ENCODE measurements around the gene AQP12B.

AQP12B gene

GRCh38 chr2:240720686-240721595, 38.3 kb upstream of the AQP12B start:
- DNase-seq (ENCODE audit: low read depth, low spot score) = no peak
- no peaks in the 10 kb centered on the region for H3K36me3 ChIP-seq (ENCODE audit: insufficient read depth, low read length)
- H3K9me3 ChIP-seq (ENCODE audit: low read depth, low read length) = no peaks in the 10 kb centered on the region
- no peak overlapping the region for H3K27ac ChIP-seq
- H3K9ac ChIP-seq (ENCODE audit: insufficient read length) = no peak overlapping the region
- no peak overlapping the region for H3K4me3 ChIP-seq
- TF ChIP-seq FOXP2 (optimal IDR thresholded peaks at IDR 0.05; ENCODE audit: control extremely low read depth, extremely low read length, insufficient read depth) (no peak), EZH2 (IDR thresholded peaks at IDR 0.05) (no peak), POLR2AphosphoS5 (IDR thresholded peaks at IDR 0.05; ENCODE audit: borderline replicate concordance, low read depth, low read length) (no peak)

DNA sequence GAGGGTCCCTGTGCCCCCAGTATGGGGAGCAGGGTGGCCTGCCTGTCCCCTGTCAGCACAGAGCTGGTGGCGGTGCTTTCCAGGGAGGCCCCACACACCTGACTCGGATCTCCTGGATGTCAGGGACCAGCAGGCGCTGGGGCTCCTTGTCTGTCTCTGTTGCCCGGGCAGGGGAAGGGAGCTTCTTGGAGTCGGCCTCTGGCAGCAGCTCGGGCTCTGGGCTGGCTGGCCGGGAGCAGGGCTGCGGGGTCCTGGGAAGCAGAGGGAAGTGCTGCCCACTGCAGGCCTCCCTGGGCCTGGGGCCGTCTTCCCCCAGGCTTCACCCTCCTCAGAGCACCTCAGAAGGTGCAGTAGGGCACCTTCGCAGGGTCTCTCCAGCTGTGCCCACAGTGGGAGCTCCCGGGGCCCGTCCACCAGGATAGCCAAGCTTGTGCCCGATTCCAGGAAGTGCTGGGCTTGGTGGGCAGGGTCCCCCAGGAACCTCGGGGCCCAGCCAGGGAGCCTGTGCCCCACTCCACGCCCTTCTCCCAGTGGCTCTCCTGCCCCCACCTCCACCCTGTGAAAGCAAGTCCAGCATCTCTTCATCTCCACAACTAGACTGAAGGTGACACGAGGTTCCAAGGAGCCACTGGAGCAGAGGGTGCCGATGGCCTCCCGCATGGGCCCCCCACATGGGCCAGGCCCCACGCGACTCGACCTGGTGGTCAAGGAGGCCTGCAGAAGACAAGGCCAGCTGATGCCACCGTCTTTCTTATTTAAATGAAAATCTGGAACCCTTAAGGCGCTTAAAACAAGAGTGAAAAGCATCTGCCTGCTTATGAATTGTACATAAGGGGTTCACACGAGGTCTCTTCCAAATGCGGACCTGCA, 37.2 kb upstream of the AQP12B start:
- no peak for DNase-seq (ENCODE audit: low read depth, low spot score)
- no peak overlapping the region for H3K9ac ChIP-seq (ENCODE audit: insufficient read length)
- no peaks in the 10 kb centered on the region for H3K36me3 ChIP-seq (ENCODE audit: insufficient read depth, low read length)
- no peak overlapping the region for H3K4me3 ChIP-seq
- no peaks in the 10 kb centered on the region for H3K9me3 ChIP-seq (ENCODE audit: low read depth, low read length)
- H3K27ac ChIP-seq = no peak overlapping the region
- no peak for TF ChIP-seq POLR2AphosphoS5 (IDR thresholded peaks at IDR 0.05; ENCODE audit: borderline replicate concordance, low read depth, low read length)

DNA sequence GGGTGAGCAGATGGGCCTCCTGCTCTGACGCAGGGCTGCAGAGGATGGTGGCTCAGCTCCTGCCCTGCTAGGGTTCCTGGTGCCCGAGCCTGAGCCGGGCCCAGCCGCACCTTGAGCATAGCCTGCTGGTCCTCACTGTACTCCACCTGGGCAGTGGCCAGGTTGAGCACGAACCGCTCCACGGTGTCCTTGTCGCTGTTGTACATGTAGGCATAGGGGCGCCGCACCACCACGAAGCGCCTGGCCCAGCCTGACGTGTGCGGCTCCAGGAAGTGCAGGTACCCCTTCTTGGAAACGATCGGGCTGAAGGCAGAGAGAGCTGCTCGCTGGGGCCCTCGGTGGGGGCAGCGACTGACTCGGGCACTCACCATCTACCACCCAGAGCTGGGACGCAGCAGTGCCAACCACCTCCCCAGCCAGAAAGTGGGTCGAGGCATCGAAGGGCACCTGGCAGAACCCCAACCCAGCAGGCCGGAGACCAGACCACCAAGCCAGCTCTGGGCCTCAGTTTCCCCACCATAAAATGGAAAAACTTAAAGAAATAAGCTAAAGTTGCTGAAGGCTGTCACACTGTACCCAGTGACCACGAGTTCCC, 36.3 kb upstream of the AQP12B start:
- Histone ChIP-seq H3K9me3 (ENCODE audit: low read depth, low read length) (no peaks in the 10 kb centered on the region), H3K4me3 (no peak overlapping the region), H3K27ac (no peak overlapping the region), H3K36me3 (ENCODE audit: insufficient read depth, low read length) (no peaks in the 10 kb centered on the region), H3K9ac (ENCODE audit: insufficient read length) (no peak overlapping the region)
- DNase-seq (ENCODE audit: low read depth, low spot score) = no peak
- TF ChIP-seq EZH2 (IDR thresholded peaks at IDR 0.05) = no peak
- no peak for TF ChIP-seq POLR2AphosphoS5 (IDR thresholded peaks at IDR 0.05; ENCODE audit: borderline replicate concordance, low read depth, low read length)
- TF ChIP-seq FOXP2 (optimal IDR thresholded peaks at IDR 0.05; ENCODE audit: control extremely low read depth, extremely low read length, insufficient read depth) = no peak

DNA sequence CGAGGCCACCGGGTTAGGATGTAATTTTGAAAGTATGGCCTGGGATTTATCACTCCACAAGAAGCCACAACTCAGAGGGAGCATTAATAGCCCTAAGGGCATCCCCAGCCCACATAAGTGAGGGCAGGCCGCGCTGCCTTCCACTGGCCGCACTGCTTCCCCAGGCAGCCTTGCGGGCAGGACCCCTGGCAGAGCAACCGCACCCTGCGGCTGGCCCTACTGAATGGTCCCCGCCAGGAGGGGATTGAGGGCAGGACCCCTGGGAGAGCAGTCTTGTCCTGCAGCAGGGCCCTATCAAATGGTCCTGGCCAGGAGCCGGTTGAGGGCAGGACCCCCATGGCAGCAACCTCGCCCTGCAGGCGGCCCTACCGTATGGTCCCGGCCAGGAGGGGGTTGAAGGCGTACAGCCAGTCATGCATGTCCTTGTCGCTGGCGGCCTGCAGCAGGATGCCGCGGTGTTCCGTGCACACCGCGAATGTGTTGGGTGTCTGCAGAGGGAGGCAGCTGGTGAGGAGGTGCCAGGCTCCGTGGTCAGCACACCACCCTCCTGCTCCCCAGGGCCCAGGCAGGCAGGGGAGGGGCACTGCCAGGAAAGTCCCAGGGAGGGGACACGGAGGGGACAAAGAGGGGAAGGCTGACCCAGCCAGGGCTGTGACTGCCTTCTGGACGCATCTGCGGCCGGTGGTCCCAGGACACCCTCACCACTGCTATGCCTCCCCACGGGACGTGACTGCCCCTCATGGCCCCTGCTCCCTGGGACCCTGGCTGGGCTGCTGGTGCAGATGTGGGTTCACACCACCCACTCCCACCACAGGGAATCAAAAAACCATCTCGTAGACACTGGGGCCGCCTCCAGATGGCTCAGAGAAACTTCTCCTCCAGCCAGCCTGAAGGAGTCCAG, 35.2 kb upstream of the AQP12B start:
- Histone ChIP-seq H3K9me3 (ENCODE audit: low read depth, low read length) (no peaks in the 10 kb centered on the region), H3K9ac (ENCODE audit: insufficient read length) (no peak overlapping the region), H3K36me3 (ENCODE audit: insufficient read depth, low read length) (no peaks in the 10 kb centered on the region), H3K4me3 (no peak overlapping the region), H3K27ac (no peak overlapping the region)
- TF ChIP-seq FOXP2 (optimal IDR thresholded peaks at IDR 0.05; ENCODE audit: control extremely low read depth, extremely low read length, insufficient read depth) (no peak), POLR2AphosphoS5 (IDR thresholded peaks at IDR 0.05; ENCODE audit: borderline replicate concordance, low read depth, low read length) (no peak), EZH2 (IDR thresholded peaks at IDR 0.05) (no peak)
- DNase-seq (ENCODE audit: low read depth, low spot score) = no peak

GRCh38 chr2:240717181-240717641, 34.5 kb upstream of the AQP12B start:
- Histone ChIP-seq H3K4me3 (no peak overlapping the region), H3K36me3 (ENCODE audit: insufficient read depth, low read length) (no peaks in the 10 kb centered on the region), H3K9ac (ENCODE audit: insufficient read length) (no peak overlapping the region), H3K27ac (no peak overlapping the region), H3K9me3 (ENCODE audit: low read depth, low read length) (no peaks in the 10 kb centered on the region)
- no peak for DNase-seq (ENCODE audit: low read depth, low spot score)
- TF ChIP-seq EZH2 (IDR thresholded peaks at IDR 0.05) = no peak
- no peak for TF ChIP-seq POLR2AphosphoS5 (IDR thresholded peaks at IDR 0.05; ENCODE audit: borderline replicate concordance, low read depth, low read length)
- TF ChIP-seq FOXP2 (optimal IDR thresholded peaks at IDR 0.05; ENCODE audit: control extremely low read depth, extremely low read length, insufficient read depth) = no peak

DNA sequence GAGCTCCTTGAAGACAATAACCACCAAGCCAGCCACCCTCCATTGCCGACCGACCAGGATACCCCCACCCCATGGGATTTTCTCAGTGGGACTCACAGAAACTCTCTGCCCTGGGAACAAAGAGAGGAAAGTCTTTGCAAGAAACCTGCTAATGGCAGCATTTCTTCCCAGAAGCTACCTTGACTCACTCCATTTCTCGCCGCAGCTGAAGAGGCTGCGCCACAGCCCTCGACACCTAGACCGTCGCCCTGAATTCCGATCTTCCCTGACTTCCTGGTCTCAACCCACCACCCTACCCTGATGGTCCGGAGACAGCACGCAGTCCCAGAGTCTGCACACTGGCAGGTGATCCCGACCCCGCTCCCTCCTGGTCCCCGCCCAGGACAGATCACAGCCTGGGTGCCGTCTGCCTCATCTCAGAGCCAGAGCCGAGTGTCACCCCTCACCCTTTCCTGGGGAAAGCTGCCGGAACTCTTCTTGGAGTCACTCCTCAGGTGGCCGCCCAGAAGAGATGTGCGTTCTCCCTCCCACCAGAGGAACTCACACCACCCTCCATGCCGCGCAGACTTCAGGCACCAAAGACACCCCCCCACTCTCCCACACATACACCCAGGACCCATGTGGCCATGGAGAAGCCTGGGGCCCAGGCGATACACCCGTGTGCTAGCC, 33.6 kb upstream of the AQP12B start:
- no peaks in the 10 kb centered on the region for H3K9me3 ChIP-seq (ENCODE audit: low read depth, low read length)
- H3K4me3 ChIP-seq = no peak overlapping the region
- TF ChIP-seq FOXP2 (optimal IDR thresholded peaks at IDR 0.05; ENCODE audit: control extremely low read depth, extremely low read length, insufficient read depth) (no peak), POLR2AphosphoS5 (IDR thresholded peaks at IDR 0.05; ENCODE audit: borderline replicate concordance, low read depth, low read length) (no peak), EZH2 (IDR thresholded peaks at IDR 0.05) (no peak)
- no peak overlapping the region for H3K27ac ChIP-seq
- no peak for DNase-seq (ENCODE audit: low read depth, low spot score)
- H3K36me3 ChIP-seq (ENCODE audit: insufficient read depth, low read length) = no peaks in the 10 kb centered on the region
- no peak overlapping the region for H3K9ac ChIP-seq (ENCODE audit: insufficient read length)
